Mesenchymal stem cell (in vitro differentiated cells and primary cell): ENCODE data around the gene C19orf33.

Experiments used
- DNase-seq: peaks from one replicate; pipeline ENCODE4 v3.0.0-alpha.2; 2013
- H2AFZ ChIP-seq: one replicate; pipeline ENCODE4 v1.6.1; 2013; ENCODE audit warnings: low read depth, mild to moderate bottlenecking, control low read depth, inconsistent platforms, low read length, moderate library complexity
- H2AK5ac ChIP-seq: 2 replicates; pipeline ENCODE4 v1.6.1; 2013; ENCODE audit warnings: low read length, moderate library complexity, mild to moderate bottlenecking, inconsistent platforms; ENCODE audit not compliant: severe bottlenecking
- H2BK120ac ChIP-seq: one replicate; pipeline ENCODE4 v1.6.1; 2013; ENCODE audit warnings: low read depth, mild to moderate bottlenecking, inconsistent platforms, low read length, moderate library complexity
- H2BK12ac ChIP-seq, 2 experiments: one replicate each; pipeline ENCODE4 v1.6.1; 2013; ENCODE audit warnings: inconsistent platforms in 2 of 2, low read length in 2 of 2, mild to moderate bottlenecking in 2 of 2, moderate library complexity in 2 of 2, control low read depth in 1 of 2
- H2BK15ac ChIP-seq: one replicate; pipeline ENCODE4 v1.6.1; 2013; ENCODE audit warnings: mild to moderate bottlenecking, low read depth, inconsistent platforms; ENCODE audit not compliant: poor library complexity, severe bottlenecking
- H2BK5ac ChIP-seq: 2 replicates; pipeline ENCODE4 v1.6.1; 2013; ENCODE audit warnings: low read depth, mild to moderate bottlenecking, low read length, control low read depth, inconsistent platforms; ENCODE audit not compliant: poor library complexity, severe bottlenecking
- H3K14ac ChIP-seq, 2 experiments: one replicate each; pipeline ENCODE4 v1.6.1; 2013; ENCODE audit warnings: inconsistent platforms in 2 of 2, low read length in 2 of 2, control low read depth in 1 of 2, mild to moderate bottlenecking in 1 of 2, moderate library complexity in 1 of 2
- H3K18ac ChIP-seq, 2 experiments: one replicate each; pipeline ENCODE4 v1.6.1; 2013; ENCODE audit warnings: inconsistent platforms in 2 of 2, low read length in 2 of 2, control low read depth in 1 of 2, low read depth in 1 of 2, mild to moderate bottlenecking in 1 of 2
- H3K23ac ChIP-seq, 2 experiments: one replicate each; pipeline ENCODE4 v1.6.1; 2013; ENCODE audit warnings: inconsistent platforms in 2 of 2, low read length in 2 of 2, mild to moderate bottlenecking in 2 of 2, moderate library complexity in 2 of 2, control low read depth in 1 of 2
- H3K27ac ChIP-seq: 2 replicates; pipeline ENCODE4 v1.5.1; 2013; ENCODE audit warnings: mild to moderate bottlenecking, moderate library complexity, low read length, control low read depth, inconsistent platforms; ENCODE audit not compliant: poor library complexity, severe bottlenecking
- H3K27me3 ChIP-seq, 2 experiments: 2 replicates each; pipeline versions ENCODE4 v1.6.1 to v1.7.0; 2013; ENCODE audit warnings: low read length in 2 of 2, mild to moderate bottlenecking in 2 of 2, moderate library complexity in 2 of 2, control low read depth in 1 of 2, inconsistent platforms in 1 of 2; ENCODE audit not compliant: control insufficient read depth in 1 of 2, insufficient read depth in 1 of 2
- H3K36me3 ChIP-seq, 2 experiments: 2 replicates each; pipeline versions ENCODE4 v1.6.1 to v1.7.0; 2013; ENCODE audit warnings: low read length in 2 of 2, control low read depth in 1 of 2, inconsistent platforms in 1 of 2, low read depth in 1 of 2, mild to moderate bottlenecking in 1 of 2; ENCODE audit not compliant: insufficient read depth in 2 of 2, control insufficient read depth in 1 of 2
- H3K4ac ChIP-seq, 2 experiments: one replicate each; pipeline ENCODE4 v1.6.1; 2013; ENCODE audit warnings: inconsistent platforms in 2 of 2, low read length in 2 of 2, mild to moderate bottlenecking in 2 of 2, moderate library complexity in 2 of 2, control low read depth in 1 of 2, low read depth in 1 of 2
- H3K4me1 ChIP-seq: 2 replicates; pipeline ENCODE4 v1.6.1; 2013; ENCODE audit warnings: low read depth, low read length, control low read depth; ENCODE audit not compliant: control insufficient read depth, insufficient read depth
- H3K4me2 ChIP-seq: 2 replicates; pipeline ENCODE4 v1.6.1; 2013; ENCODE audit warnings: low read length, mild to moderate bottlenecking, inconsistent platforms; ENCODE audit not compliant: poor library complexity, severe bottlenecking
- H3K4me3 ChIP-seq, 2 experiments: 2 replicates each; pipeline versions ENCODE4 v1.5.1 to v1.7.0; 2013; ENCODE audit warnings: low read length in 2 of 2, mild to moderate bottlenecking in 2 of 2, control low read depth in 1 of 2, low read depth in 1 of 2; ENCODE audit not compliant: insufficient read depth in 1 of 2
- H3K79me1 ChIP-seq: replicated peaks from 2 replicates; pipeline ENCODE4 v1.6.1; 2013; ENCODE audit warnings: mild to moderate bottlenecking, control low read depth, low read length, inconsistent platforms; ENCODE audit not compliant: poor library complexity, severe bottlenecking
- H3K9ac ChIP-seq: 2 replicates; pipeline ENCODE4 v1.7.0; 2013; ENCODE audit warnings: mild to moderate bottlenecking, low read length, moderate library complexity
- H3K9me3 ChIP-seq: 2 replicates; pipeline ENCODE4 v1.7.0; 2013; ENCODE audit warnings: mild to moderate bottlenecking, low read length; ENCODE audit not compliant: control insufficient read depth
- H4K8ac ChIP-seq: one replicate; pipeline ENCODE4 v1.6.1; 2013; ENCODE audit warnings: inconsistent platforms, mild to moderate bottlenecking, low read length, moderate library complexity
- H4K91ac ChIP-seq: one replicate; pipeline ENCODE4 v1.6.1; 2013; ENCODE audit warnings: mild to moderate bottlenecking, low read length, inconsistent platforms
- WGBS: methylation state at CpG from one replicate; pipeline ENCODE4 v1.1.7; 2013; ENCODE audit warnings: mixed read lengths; 5-methylcytosine and 5-hydroxymethylcytosine counted together

Gene C19orf33

DNA sequence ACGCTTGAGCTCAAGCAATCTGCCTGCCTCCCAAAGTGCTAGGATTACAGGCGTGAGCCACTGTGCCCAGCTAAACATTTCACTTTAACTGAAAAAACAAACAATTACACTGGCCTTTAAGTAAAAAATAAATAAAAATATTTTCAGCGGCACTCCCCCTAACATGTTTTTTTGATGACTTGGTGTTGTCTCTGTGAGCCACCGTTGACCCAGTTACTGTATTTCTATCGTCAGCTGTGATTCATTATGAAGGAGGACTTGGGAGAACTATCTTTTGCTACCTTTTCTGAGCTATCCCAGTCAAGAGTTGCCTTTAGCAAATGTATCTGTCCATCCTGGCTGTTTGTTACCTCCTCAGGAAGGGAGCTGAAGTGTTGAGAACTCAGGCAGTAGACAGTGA is 18.5 kb upstream of the C19orf33 start:
- Histone ChIP-seq H3K9ac (no peak overlapping the region), H2BK120ac (no peak overlapping the region), H2BK12ac (no peak overlapping the region), H3K27ac (no peak overlapping the region), H4K91ac (no peak overlapping the region), H4K8ac (no peak overlapping the region), H3K27me3 (no peaks in the 10 kb centered on the region), H2BK5ac (no peak overlapping the region), H3K79me1 (peaks cover 14% of the 10 kb centered on the region), H3K14ac (no peak overlapping the region), H3K4me2 (no peak overlapping the region), H3K36me3 (peaks cover 0 to 40% of the 10 kb centered on the region in 2 experiments), H3K4me1 (peaks cover 15% of the 10 kb centered on the region), H3K23ac (no peak overlapping the region), H3K4ac (no peak overlapping the region), H2AK5ac (no peak overlapping the region), H3K18ac (no peak overlapping the region), H2BK15ac (no peak overlapping the region), H3K9me3 (no peaks in the 10 kb centered on the region), H3K4me3 (no peak overlapping the region), H2AFZ (no peak overlapping the region)
- 79% methylated on average over 5 of the region's 5 CpGs for WGBS
- DNase-seq, result no peak

DNA sequence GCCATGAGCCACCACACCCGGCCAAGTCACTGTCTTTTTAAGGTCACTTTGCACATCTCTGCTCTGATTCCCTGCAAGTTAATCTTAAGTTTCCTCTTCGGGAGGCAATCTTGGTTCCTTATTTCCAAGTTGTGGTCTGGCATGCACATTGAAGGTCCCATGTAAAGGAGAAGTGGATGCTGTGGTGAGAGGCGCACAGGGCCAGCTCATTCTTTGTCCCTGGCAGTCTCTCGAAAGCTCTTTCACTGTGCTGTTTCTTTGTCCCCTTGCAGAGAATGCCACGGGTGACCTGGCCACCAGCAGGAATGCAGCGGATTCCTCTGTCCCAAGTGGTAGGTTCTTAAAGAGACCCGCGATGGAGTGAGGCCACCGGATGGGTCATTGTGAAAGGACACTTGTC is 16.4 kb upstream of the C19orf33 start:
- no peak overlapping the region for H3K23ac ChIP-seq
- peaks cover 26% of the 10 kb centered on the region for H3K4me1 ChIP-seq
- H3K4me3 ChIP-seq, result no peak overlapping the region
- no peak for DNase-seq
- H3K14ac ChIP-seq, result no peak overlapping the region
- 87% methylated on average over 9 of the region's 9 CpGs for WGBS
- H2BK12ac ChIP-seq, result no peak overlapping the region
- H2BK120ac ChIP-seq, result no peak overlapping the region
- no peak overlapping the region for H2AK5ac ChIP-seq
- no peaks in the 10 kb centered on the region for H3K27me3 ChIP-seq
- peaks cover 10% of the 10 kb centered on the region for H3K79me1 ChIP-seq
- no peak overlapping the region for H2BK15ac ChIP-seq
- H2AFZ ChIP-seq, result no peak overlapping the region
- H3K9me3 ChIP-seq, result no peaks in the 10 kb centered on the region
- H3K36me3 ChIP-seq, result peaks cover 0 to 52% of the 10 kb centered on the region in 2 experiments
- H3K9ac ChIP-seq, result no peak overlapping the region
- no peak overlapping the region for H3K27ac ChIP-seq
- no peak overlapping the region for H4K8ac ChIP-seq
- H3K18ac ChIP-seq, result no peak overlapping the region
- no peak overlapping the region for H4K91ac ChIP-seq
- no peak overlapping the region for H3K4me2 ChIP-seq
- H3K4ac ChIP-seq, result no peak overlapping the region
- no peak overlapping the region for H2BK5ac ChIP-seq

DNA sequence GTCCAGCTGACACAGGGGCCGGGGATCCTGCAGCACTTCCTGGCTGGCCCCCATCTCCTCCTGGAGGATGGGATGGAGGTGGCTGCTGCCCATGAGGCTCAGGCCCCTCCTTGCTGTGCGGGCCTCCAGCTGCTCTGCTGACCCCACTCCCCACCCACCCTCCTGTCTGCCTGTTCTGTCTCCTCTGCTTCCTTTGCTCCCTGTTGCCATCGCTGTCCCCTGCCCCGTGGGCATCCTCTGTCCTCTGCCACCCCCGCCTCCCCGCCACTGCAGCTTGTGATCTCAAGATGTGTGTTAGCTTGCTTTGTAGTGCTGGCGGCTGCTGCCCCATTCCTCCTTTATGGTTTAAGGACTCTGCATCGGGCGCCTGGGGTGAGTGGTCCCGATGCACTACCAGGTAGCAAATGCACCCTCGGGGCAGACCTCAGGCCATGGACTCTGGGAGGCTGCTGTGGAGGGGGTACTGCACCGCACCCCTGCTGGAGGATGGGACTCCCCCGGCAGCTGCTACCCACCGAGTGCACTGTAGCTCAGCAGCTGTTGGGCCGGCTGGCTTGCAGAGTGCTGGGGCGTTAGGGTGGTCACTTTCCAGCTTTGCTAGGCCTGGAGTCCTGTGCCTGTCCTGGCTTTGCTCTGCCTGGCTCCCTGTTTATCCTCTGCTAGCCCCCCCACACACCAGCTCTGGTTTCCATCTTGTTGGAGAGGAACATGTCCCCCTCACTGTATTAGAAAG is 15.8 kb upstream of the C19orf33 start:
- peaks cover 0 to 59% of the 10 kb centered on the region in 2 experiments for H3K36me3 ChIP-seq
- peak overlapping the region; percentile 60 for H4K91ac ChIP-seq
- H3K9me3 ChIP-seq, result no peaks in the 10 kb centered on the region
- no peak overlapping the region for H2BK5ac ChIP-seq
- no peak overlapping the region for H3K4me2 ChIP-seq
- peak overlapping the region in 1 of 2 experiments; percentile 39 for H3K14ac ChIP-seq
- no peak overlapping the region for H3K9ac ChIP-seq
- no peak overlapping the region for H3K23ac ChIP-seq
- no peak overlapping the region for H3K4me3 ChIP-seq
- WGBS, result 87% methylated on average over 16 of the region's 16 CpGs
- H3K4ac ChIP-seq, result no peak overlapping the region
- H3K27ac ChIP-seq, result no peak overlapping the region
- H2BK12ac ChIP-seq, result peak overlapping the region in 1 of 2 experiments; percentile 64
- peak overlapping the region; percentile 42 for H4K8ac ChIP-seq
- H2BK120ac ChIP-seq, result no peak overlapping the region
- H3K79me1 ChIP-seq, result peaks cover 10% of the 10 kb centered on the region
- peaks cover 26% of the 10 kb centered on the region for H3K4me1 ChIP-seq
- DNase-seq, result no peak
- no peak overlapping the region for H2BK15ac ChIP-seq
- no peak overlapping the region for H2AFZ ChIP-seq
- no peak overlapping the region for H3K18ac ChIP-seq
- H3K27me3 ChIP-seq, result no peaks in the 10 kb centered on the region
- H2AK5ac ChIP-seq, result no peak overlapping the region

DNA sequence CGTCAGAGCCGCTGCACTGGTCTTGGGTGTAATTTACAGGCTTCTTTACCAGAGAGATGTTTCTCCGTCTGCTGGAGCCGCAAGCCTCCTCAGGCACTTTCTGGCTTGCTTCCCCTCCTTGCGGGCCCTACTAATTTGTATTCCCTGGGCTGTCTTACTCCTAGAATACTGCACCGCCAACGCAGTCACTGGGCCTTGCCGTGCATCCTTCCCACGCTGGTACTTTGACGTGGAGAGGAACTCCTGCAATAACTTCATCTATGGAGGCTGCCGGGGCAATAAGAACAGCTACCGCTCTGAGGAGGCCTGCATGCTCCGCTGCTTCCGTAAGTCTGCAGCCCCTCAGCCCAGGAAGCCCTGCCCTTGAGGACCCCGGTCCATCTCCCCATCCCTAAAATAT is 14.1 kb upstream of the C19orf33 start:
- H2BK12ac ChIP-seq, result peak overlapping the region in 1 of 2 experiments; percentile 1
- DNase-seq, result no peak
- H2BK5ac ChIP-seq, result no peak overlapping the region
- H2BK120ac ChIP-seq, result peak overlapping the region; percentile 65
- H3K4ac ChIP-seq, result peak overlapping the region; percentile 15 to 20
- H3K9me3 ChIP-seq, result no peaks in the 10 kb centered on the region
- H3K27me3 ChIP-seq, result no peaks in the 10 kb centered on the region
- H3K18ac ChIP-seq, result peak overlapping the region; percentile 35 to 82
- peak overlapping the region; percentile 76 for H2BK15ac ChIP-seq
- peaks cover 5% of the 10 kb centered on the region for H3K79me1 ChIP-seq
- no peak overlapping the region for H3K14ac ChIP-seq
- H4K8ac ChIP-seq, result peak overlapping the region; percentile 67
- no peak overlapping the region for H3K4me2 ChIP-seq
- H4K91ac ChIP-seq, result peak overlapping the region; percentile 49
- no peak overlapping the region for H3K23ac ChIP-seq
- H3K4me1 ChIP-seq, result peaks cover 27% of the 10 kb centered on the region
- no peak overlapping the region for H3K4me3 ChIP-seq
- peaks cover 0 to 64% of the 10 kb centered on the region in 2 experiments for H3K36me3 ChIP-seq
- no peak overlapping the region for H3K9ac ChIP-seq
- no peak overlapping the region for H2AFZ ChIP-seq
- WGBS, result 94% methylated on average over 15 of the region's 15 CpGs
- peak overlapping the region; percentile 38 for H3K27ac ChIP-seq
- H2AK5ac ChIP-seq, result no peak overlapping the region
